Hepatocyte (in vitro differentiated cells): ENCODE measurements around the gene EXO5. TPM values are rescaled to one million over a fixed set of nuclear protein-coding genes. Genes with fewer than 3 reads are reported as not detected.

Experiments used
- DNase-seq: peaks from one replicate; pipeline ENCODE4 v3.0.0-alpha.2; 2016; ENCODE audit warnings: low spot score
- H2AFZ ChIP-seq: fragments of 200-600 bp; sonication (generic); 2 replicates; pipeline ENCODE4 v1.6.0; 2016; ENCODE audit warnings: antibody characterized with exemption, mild to moderate bottlenecking
- H3K27ac ChIP-seq: fragments of 200-600 bp; sonication (generic); 2 replicates; pipeline ENCODE4 v1.5.1; 2016; ENCODE audit warnings: mild to moderate bottlenecking
- H3K27me3 ChIP-seq: fragments of 200-600 bp; sonication (generic); 2 replicates; pipeline ENCODE4 v1.6.1; 2016
- H3K36me3 ChIP-seq: fragments of 200-600 bp; sonication (generic); replicated peaks from 2 replicates; pipeline ENCODE4 v1.5.1; 2016; ENCODE audit warnings: low read depth; ENCODE audit not compliant: insufficient read depth
- H3K4me1 ChIP-seq: fragments of 200-600 bp; sonication (generic); 2 replicates; pipeline ENCODE4 v1.5.1; 2016; ENCODE audit warnings: mild to moderate bottlenecking, moderate library complexity; ENCODE audit not compliant: insufficient read depth
- H3K4me2 ChIP-seq: fragments of 200-600 bp; sonication (generic); 2 replicates; pipeline ENCODE4 v1.6.0; 2016
- H3K4me3 ChIP-seq: fragments of 200-600 bp; sonication (generic); 2 replicates; pipeline ENCODE4 v1.5.1; 2016; ENCODE audit warnings: mild to moderate bottlenecking
- H3K79me2 ChIP-seq: fragments of 200-600 bp; sonication (generic); 2 replicates; pipeline ENCODE4 v1.6.0; 2017; ENCODE audit warnings: mild to moderate bottlenecking
- H3K9me2 ChIP-seq: fragments of 200-600 bp; sonication (generic); replicated peaks from 2 replicates; pipeline ENCODE4 v1.6.0; 2017; ENCODE audit warnings: mild to moderate bottlenecking; ENCODE audit not compliant: insufficient read depth
- H3K9me3 ChIP-seq: fragments of 200-600 bp; sonication (generic); 2 replicates; pipeline ENCODE4 v1.5.1; 2016; ENCODE audit warnings: low read depth, mild to moderate bottlenecking
- H4K20me1 ChIP-seq: fragments of 200-600 bp; sonication (generic); 2 replicates; pipeline ENCODE4 v1.6.0; 2016; ENCODE audit warnings: mild to moderate bottlenecking; ENCODE audit not compliant: insufficient read depth, poor library complexity, severe bottlenecking
- CTCF ChIP-seq: fragments of 200-600 bp; sonication (generic); IDR thresholded peaks from 2 replicates; pipeline ENCODE4 v1.5.1; 2016; ENCODE audit warnings: antibody characterized with exemption, mild to moderate bottlenecking; ENCODE audit not compliant: poor library complexity
- EZH2 ChIP-seq: fragments of 200-600 bp; sonication (generic); IDR thresholded peaks from 2 replicates; pipeline ENCODE4 v1.6.1; 2016; ENCODE audit warnings: antibody characterized with exemption, mild to moderate bottlenecking, borderline replicate concordance
- EZH2phosphoT487 ChIP-seq: fragments of 200-600 bp; sonication (generic); IDR thresholded peaks from one replicate; pipeline ENCODE4 v1.6.1; 2018; ENCODE audit warnings: antibody characterized with exemption, mild to moderate bottlenecking, low read depth, moderate library complexity; ENCODE audit not compliant: unreplicated experiment, severe bottlenecking
- WGBS: methylation state at CpG from one replicate; pipeline ENCODE4 v1.1.6; 2016; ENCODE audit warnings: low lambda C conversion rate; ENCODE audit errors: missing lambda C conversion rate; 5-methylcytosine and 5-hydroxymethylcytosine counted together
- polyA plus RNA-seq: library from polyadenylated mRNA; unstranded; fragments of >200 nt; fragmentation: Nextera tagmentation; extraction: Ambion mirVana; gene quantifications from 2 replicates; pipeline ENCODE4 v1.2.1, GENCODE V29; 2016
- total RNA-seq: library from RNA; depleted of rRNA; stranded (reverse); fragments of >200 nt; gene quantifications from 2 replicates; pipeline ENCODE4 v1.2.3, GENCODE V29; 2014

The EXO5 gene
- total RNA-seq (8.9 and 13.2 TPM in 2 replicates), polyA plus RNA-seq (4.3 and 7.8 TPM in 2 replicates)

- H4K20me1 ChIP-seq: no peaks in the 10 kb centered on the region
- no peaks in the 10 kb centered on the region for H3K9me2 ChIP-seq
- no peaks in the 10 kb centered on the region for H3K27me3 ChIP-seq
- peak within 1 kb of the TSS; percentile 93 for H2AFZ ChIP-seq
- peak within 1 kb of the TSS; percentile 75 for H3K27ac ChIP-seq
- WGBS: 3% methylated on average over 76 of the region's 76 CpGs
- H3K36me3 ChIP-seq: peaks cover 3% of the 10 kb centered on the region
- H3K4me1 ChIP-seq: peaks cover 4% of the 10 kb centered on the region
- TF ChIP-seq CTCF (no peak), EZH2phosphoT487 (no peak), EZH2 (no peak)
- peak; percentile 91 for DNase-seq
- H3K79me2 ChIP-seq: peaks cover 30% of the 10 kb centered on the region
- peaks cover 16% of the 10 kb centered on the region for H3K9me3 ChIP-seq
- H3K4me2 ChIP-seq: peak within 1 kb of the TSS; percentile 85
- peak within 1 kb of the TSS; percentile 68 for H3K4me3 ChIP-seq
Measured at GRCh38 chr1:40508375-40509341, at the start of gene EXO5. EXO5 (plus strand) TSS chr1:40508767; CDS start chr1:40514545, 5,778 bp downstream.

- Histone ChIP-seq H3K9me3 (peaks cover 75% of the 10 kb centered on the region), H2AFZ (no peak overlapping the region), H3K27me3 (no peaks in the 10 kb centered on the region), H3K4me3 (no peak overlapping the region), H3K79me2 (no peaks in the 10 kb centered on the region), H4K20me1 (no peaks in the 10 kb centered on the region), H3K9me2 (no peaks in the 10 kb centered on the region), H3K4me2 (no peak overlapping the region), H3K4me1 (no peaks in the 10 kb centered on the region), H3K27ac (no peak overlapping the region), H3K36me3 (peaks cover 5% of the 10 kb centered on the region)
- TF ChIP-seq CTCF (no peak), EZH2 (no peak), EZH2phosphoT487 (no peak)
- WGBS: 94% methylated on average over 3 of the region's 3 CpGs
- no peak for DNase-seq
Measured at GRCh38 chr1:40462956-40463590, 45.5 kb upstream of the EXO5 start.

- Histone ChIP-seq H3K27ac (no peak overlapping the region), H3K4me2 (no peak overlapping the region), H3K36me3 (no peaks in the 10 kb centered on the region), H3K79me2 (no peaks in the 10 kb centered on the region), H3K4me3 (no peak overlapping the region), H3K27me3 (no peaks in the 10 kb centered on the region), H2AFZ (no peak overlapping the region), H3K9me3 (peaks cover 41% of the 10 kb centered on the region), H4K20me1 (no peaks in the 10 kb centered on the region), H3K4me1 (no peaks in the 10 kb centered on the region), H3K9me2 (no peaks in the 10 kb centered on the region)
- no peak for DNase-seq
- TF ChIP-seq EZH2phosphoT487: no peak
- TF ChIP-seq CTCF: no peak
- no peak for TF ChIP-seq EZH2
- 98% methylated on average over 2 of the region's 2 CpGs for WGBS
Measured at GRCh38 chr1:40469327-40469726, 39.2 kb upstream of the EXO5 start.
